Stimulated activated CD8-positive, alpha-beta memory T cell treated with anti-CD3 and anti-CD28 coated beads, Interleukin-15, amount 100 ng/mL, for 24 hours (primary cell): ENCODE results near the gene ACTR1B.
"Not testable (repeated sequence)": the region's sequence is repeated elsewhere in the genome, so short reads cannot be mapped to it uniquely, and the experiment has no call there.

ENCODE experiments used
- DNase-seq: peaks from one replicate; pipeline ENCODE4 v3.0.0-alpha.2; 2020; ENCODE audit warnings: low read depth

Gene ACTR1B

GRCh38 chr2:97688062-97688827 lies 24.4 kb upstream of the ACTR1B start:
- DNase-seq, result no peak

- DNase-seq, result not testable (repeated sequence)
Measured at GRCh38 chr2:97687235-97687634, 23.4 kb upstream of the ACTR1B start.

- no peak for DNase-seq
Measured at GRCh38 chr2:97678298-97678697, 14.5 kb upstream of the ACTR1B start.

- DNase-seq, result no peak
Measured at GRCh38 chr2:97677480-97677879, 13.6 kb upstream of the ACTR1B start.

GRCh38 chr2:97676620-97677019 lies 12.8 kb upstream of the ACTR1B start:
- no peak for DNase-seq

GRCh38 chr2:97675430-97676113 lies 11.7 kb upstream of the ACTR1B start:
- no peak for DNase-seq

- DNase-seq, result no peak
Measured at GRCh38 chr2:97673915-97674283, 10.1 kb upstream of the ACTR1B start.

GRCh38 chr2:97673182-97673914 lies 9.5 kb upstream of the ACTR1B start:
- DNase-seq, result no peak

- not testable (repeated sequence) for DNase-seq
Measured at GRCh38 chr2:97672606-97673140, 8.8 kb upstream of the ACTR1B start.

GRCh38 chr2:97671526-97671925 lies 7.7 kb upstream of the ACTR1B start:
- DNase-seq, result no peak

GRCh38 chr2:97670471-97670870 lies 6.6 kb upstream of the ACTR1B start:
- no peak for DNase-seq

GRCh38 chr2:97669448-97669847 lies 5.6 kb upstream of the ACTR1B start, which contains the start of gene C2orf92:
C2orf92 (plus strand) TSS chr2:97669713; CDS start chr2:97669789, 76 bp downstream.
- no peak for DNase-seq

GRCh38 chr2:97664636-97664970 lies 759 bp upstream of the ACTR1B start:
- DNase-seq, result no peak

GRCh38 chr2:97663626-97663961 lies 250 bp downstream of the ACTR1B start:
- no peak for DNase-seq

- peak; percentile 41 for DNase-seq
Measured at GRCh38 chr2:97662895-97663625, 784 bp downstream of the ACTR1B start.

- DNase-seq, result no peak
Measured at GRCh38 chr2:97662386-97662894, 1.4 kb downstream of the ACTR1B start.

- no peak for DNase-seq
Measured at GRCh38 chr2:97661927-97662326, 1.9 kb downstream of the ACTR1B start.

- no peak for DNase-seq
Measured at GRCh38 chr2:97660775-97661389, 3.0 kb downstream of the ACTR1B start.

GRCh38 chr2:97660044-97660774 lies 3.6 kb downstream of the ACTR1B start:
- DNase-seq, result no peak

- no peak for DNase-seq
Measured at GRCh38 chr2:97659256-97660043, 4.4 kb downstream of the ACTR1B start.
